SU-DHL-6 (cell line): ENCODE data around the gene FLNB.

ENCODE experiments used
- EZH2phosphoT487 ChIP-seq: fragments of 200-600 bp; sonication (generic), shearing (Covaris generic); conservative IDR thresholded peaks from 2 replicates; pipeline ENCODE4 v1.6.1; 2018; ENCODE audit warnings: mild to moderate bottlenecking, antibody characterized with exemption, low read length, moderate library complexity, mixed read lengths
- TF ChIP-seq, protein P1 (sequence below): fragments of 200-600 bp; sonication (generic); IDR thresholded peaks from one replicate; pipeline ENCODE4 v1.5.1; 2017; ENCODE audit warnings: antibody characterized with exemption, mild to moderate bottlenecking, low read length, moderate library complexity; ENCODE audit not compliant: insufficient read depth, poor library complexity, severe bottlenecking

DNA sequence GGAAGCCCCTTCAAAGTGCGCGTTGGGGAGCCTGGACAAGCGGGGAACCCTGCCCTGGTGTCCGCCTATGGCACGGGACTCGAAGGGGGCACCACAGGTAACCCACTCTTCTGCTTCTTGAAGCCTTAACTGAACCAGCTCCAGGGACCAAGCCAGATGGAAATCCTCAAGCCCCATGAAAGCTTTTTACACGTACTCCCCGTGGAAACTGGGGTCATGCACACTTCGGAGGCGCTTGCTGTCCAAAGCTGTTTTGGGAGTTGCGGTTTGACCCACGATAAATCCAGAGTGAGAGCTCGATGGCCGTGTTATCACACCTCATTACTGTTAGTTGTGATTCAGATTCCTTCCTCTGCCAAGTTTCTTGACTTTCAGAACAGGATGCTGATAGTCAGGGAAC, 155.0 kb downstream of the FLNB start:
- TF ChIP-seq, protein P1, sequence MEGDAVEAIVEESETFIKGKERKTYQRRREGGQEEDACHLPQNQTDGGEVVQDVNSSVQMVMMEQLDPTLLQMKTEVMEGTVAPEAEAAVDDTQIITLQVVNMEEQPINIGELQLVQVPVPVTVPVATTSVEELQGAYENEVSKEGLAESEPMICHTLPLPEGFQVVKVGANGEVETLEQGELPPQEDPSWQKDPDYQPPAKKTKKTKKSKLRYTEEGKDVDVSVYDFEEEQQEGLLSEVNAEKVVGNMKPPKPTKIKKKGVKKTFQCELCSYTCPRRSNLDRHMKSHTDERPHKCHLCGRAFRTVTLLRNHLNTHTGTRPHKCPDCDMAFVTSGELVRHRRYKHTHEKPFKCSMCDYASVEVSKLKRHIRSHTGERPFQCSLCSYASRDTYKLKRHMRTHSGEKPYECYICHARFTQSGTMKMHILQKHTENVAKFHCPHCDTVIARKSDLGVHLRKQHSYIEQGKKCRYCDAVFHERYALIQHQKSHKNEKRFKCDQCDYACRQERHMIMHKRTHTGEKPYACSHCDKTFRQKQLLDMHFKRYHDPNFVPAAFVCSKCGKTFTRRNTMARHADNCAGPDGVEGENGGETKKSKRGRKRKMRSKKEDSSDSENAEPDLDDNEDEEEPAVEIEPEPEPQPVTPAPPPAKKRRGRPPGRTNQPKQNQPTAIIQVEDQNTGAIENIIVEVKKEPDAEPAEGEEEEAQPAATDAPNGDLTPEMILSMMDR = no peak
- TF ChIP-seq EZH2phosphoT487 = no peak
